Measurements from ENCODE around the gene HOXD9. TPM values are rescaled to one million over a fixed set of nuclear protein-coding genes. Genes with fewer than 3 reads are reported as not detected.

Gene HOXD9
- total and polyA plus RNA-seq, 4 experiments from 2014 or later: not detected

DNA sequence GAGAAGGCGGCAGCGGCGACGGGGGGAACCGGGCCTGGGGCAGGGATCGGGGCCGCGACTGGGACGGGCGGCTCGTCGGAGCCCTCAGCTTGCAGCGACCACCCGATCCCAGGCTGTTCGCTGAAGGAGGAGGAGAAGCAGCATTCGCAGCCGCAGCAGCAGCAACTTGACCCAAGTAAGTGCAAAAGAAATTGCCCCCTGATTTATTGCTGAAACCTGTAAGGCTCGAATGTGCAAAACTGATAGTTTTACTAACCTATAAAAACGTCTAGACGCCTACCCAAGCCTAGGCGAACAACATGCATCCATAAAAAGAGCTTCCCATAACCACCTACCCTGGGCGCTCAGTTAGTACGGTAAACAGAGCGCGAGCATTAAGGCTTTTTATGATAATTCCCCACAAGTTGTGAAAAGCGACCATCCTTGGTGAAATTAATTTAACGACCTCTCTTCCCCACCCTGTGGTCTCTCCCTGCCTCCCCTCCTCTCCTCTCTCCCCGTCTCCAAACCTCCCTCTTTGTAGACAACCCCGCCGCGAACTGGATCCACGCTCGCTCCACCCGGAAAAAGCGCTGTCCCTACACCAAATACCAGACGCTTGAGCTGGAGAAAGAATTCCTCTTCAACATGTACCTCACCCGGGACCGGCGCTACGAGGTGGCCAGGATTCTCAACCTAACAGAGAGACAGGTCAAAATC is 1.0 kb downstream of the HOXD9 start:
- intact Hi-C loops (cut with micrococcal nuclease): no loop called here
- ChIA-PET POLR2A (ENCODE audit: partially characterized antibody) (no interaction called here), CTCF (ENCODE audit: partially characterized antibody) (interaction anchor here (1.9 kb wide), 1 partner anchor 332 kb away, joined by 5 read pairs; no protein-coding TSS in a partner anchor)
- no peaks in the 10 kb centered on the region for H3K9me3 ChIP-seq (ENCODE audit: control insufficient read depth in 1 of 2, low read length in 2 of 2)
- H3K4me3 ChIP-seq (ENCODE audit: low read length in 2 of 2): no peak overlapping the region
- Mint-ChIP-seq H3K36me3 (peaks cover 0 to 7% of the 10 kb centered on the region in 2 donors), H3K4me3 (peak overlapping the region in 7 of 8 donors; percentile 23 to 75 (median 44)), H3K9me3 (peaks cover 0 to 32% (median 7%) of the 10 kb centered on the region in 8 donors), H3K27ac (peak overlapping the region in 4 of 7 donors; percentile 3 to 89 (median 63)), H3K4me1 (peaks cover 4 to 39% (median 20%) of the 10 kb centered on the region in 4 donors), H3K27me3 (peaks cover 69 to 71% of the 10 kb centered on the region in 2 donors)
- peaks cover 82% of the 10 kb centered on the region for H3K27me3 ChIP-seq (ENCODE audit: insufficient read depth, low read length)
- H3K36me3 ChIP-seq (ENCODE audit: insufficient read depth, low read length): no peaks in the 10 kb centered on the region
- H3K4me1 ChIP-seq (ENCODE audit: insufficient read depth, low read length): peaks cover 23% of the 10 kb centered on the region
- no peak overlapping the region for H3K27ac ChIP-seq (ENCODE audit: low read depth, low read length)
- DNase-seq: no peak

DNA sequence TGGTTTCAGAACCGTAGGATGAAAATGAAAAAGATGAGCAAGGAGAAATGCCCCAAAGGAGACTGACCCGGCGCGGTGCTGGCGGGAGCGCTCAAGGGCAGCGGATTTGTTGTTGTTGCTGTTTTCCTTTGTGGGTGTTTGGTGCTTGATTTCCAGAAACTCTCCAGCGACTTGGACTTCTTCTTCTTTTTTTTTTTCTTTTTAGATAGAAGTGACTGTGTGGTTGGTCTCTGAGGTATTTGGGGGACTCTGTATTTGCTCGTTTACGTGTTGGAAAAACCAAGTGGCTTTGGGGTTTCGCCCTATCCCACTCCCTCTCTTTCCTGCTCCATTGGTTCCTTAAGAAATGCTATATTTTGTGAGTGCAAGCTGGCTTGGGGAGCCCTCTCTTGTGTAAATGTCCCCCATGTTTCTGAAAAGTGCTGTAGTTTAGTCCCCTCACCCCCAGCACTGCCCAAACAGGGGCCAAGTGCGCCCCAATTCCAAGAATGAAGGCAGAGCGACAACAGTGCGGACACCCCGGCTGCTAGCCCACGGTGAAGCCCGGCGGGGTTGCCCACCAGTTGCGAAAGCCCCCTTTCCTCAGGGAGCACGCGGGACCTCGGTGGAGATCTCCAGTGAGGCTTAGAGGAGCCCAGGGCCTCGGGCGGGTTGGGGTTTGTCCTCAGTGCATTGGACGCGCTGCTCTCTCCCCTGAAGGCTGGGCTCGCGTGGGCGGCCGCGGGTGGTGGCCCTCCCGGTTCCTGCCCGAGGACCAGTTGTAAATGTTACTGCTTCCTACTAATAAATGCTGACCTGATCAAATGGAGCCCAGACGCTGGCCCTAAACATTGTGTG is 1.8 kb downstream of the HOXD9 start:
- Histone ChIP-seq H3K9me3 (ENCODE audit: control insufficient read depth in 1 of 2, low read length in 2 of 2) (no peaks in the 10 kb centered on the region), H3K4me3 (ENCODE audit: low read length in 2 of 2) (no peak overlapping the region), H3K4me1 (ENCODE audit: insufficient read depth, low read length) (peaks cover 25% of the 10 kb centered on the region), H3K27ac (ENCODE audit: low read depth, low read length) (no peak overlapping the region), H3K27me3 (ENCODE audit: insufficient read depth, low read length) (peaks cover 88% of the 10 kb centered on the region), H3K36me3 (ENCODE audit: insufficient read depth, low read length) (no peaks in the 10 kb centered on the region)
- Mint-ChIP-seq H3K4me1 (peaks cover 4 to 42% (median 22%) of the 10 kb centered on the region in 4 donors), H3K9me3 (peaks cover 0 to 34% (median 2%) of the 10 kb centered on the region in 8 donors), H3K4me3 (peak overlapping the region in 7 of 8 donors; percentile 23 to 75 (median 44)), H3K36me3 (peaks cover 0 to 5% of the 10 kb centered on the region in 2 donors), H3K27me3 (peaks cover 68% of the 10 kb centered on the region in 2 donors), H3K27ac (peak overlapping the region in 4 of 7 donors; percentile 35 to 89 (median 59))
- POLR2A ChIA-PET (ENCODE audit: partially characterized antibody): no interaction called here
- no peak for DNase-seq
- intact Hi-C loops (cut with micrococcal nuclease): no loop called here
- CTCF ChIA-PET (ENCODE audit: partially characterized antibody): interaction anchor here (1.0 to 1.9 kb wide), 2 partner anchors 327 to 331 kb away, joined by 3 to 5 read pairs; no protein-coding TSS in a partner anchor

DNA sequence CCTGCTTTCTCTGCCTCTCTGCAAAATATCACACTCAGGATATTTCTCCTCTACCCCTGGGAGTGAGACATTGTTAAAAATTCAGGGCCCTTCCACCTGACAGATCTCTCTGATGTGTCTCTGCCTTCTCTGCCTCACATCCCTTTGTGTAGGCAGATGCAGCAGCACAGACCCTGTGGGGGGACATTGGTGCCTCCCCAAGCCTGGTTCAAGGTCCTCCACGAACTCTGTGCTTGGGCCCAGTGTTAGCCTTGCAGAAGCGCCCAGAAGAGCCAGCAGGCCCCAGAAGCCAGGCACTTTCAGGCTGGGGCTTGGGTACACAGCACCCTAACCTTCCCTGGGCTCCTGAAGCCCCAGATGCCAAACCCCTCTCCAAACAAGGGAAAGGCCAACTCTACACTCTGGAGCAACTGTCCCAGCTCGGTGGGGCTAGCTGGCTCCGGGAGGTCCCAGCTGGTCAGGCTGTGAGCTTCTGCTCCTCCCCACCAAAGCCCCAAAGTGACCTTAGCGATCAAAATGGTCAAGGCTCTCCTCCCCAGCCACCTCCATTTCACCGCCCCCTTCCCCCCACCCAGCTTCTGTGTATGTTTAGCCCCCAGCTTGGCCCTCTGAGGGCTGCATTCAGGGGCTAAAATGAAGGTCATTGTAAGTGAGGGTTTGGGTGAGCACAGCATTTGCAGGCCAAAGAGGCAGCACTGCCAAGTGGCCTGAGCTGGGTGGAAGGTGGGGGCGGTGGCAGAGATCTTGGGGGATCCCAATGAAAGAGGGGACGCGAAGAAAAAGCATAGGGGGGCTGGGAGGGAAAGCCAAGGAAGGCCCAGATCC is 2.6 kb downstream of the HOXD9 start:
- peaks cover 82% of the 10 kb centered on the region for H3K27me3 ChIP-seq (ENCODE audit: insufficient read depth, low read length)
- Mint-ChIP-seq H3K9me3 (peaks cover 0 to 34% (median 2%) of the 10 kb centered on the region in 8 donors), H3K4me3 (peak overlapping the region in 2 of 8 donors; percentile 11 to 44), H3K36me3 (peaks cover 0 to 5% of the 10 kb centered on the region in 2 donors), H3K27me3 (peaks cover 61 to 63% of the 10 kb centered on the region in 2 donors), H3K27ac (peak overlapping the region in 3 of 7 donors; percentile 19 to 89 (median 31)), H3K4me1 (peaks cover 4 to 38% (median 22%) of the 10 kb centered on the region in 4 donors)
- POLR2A ChIA-PET (ENCODE audit: partially characterized antibody): interaction anchor here (2.2 kb wide), 1 partner anchor 330 kb away, joined by 12 read pairs; no protein-coding TSS in a partner anchor
- DNase-seq: no peak
- H3K27ac ChIP-seq (ENCODE audit: low read depth, low read length): no peak overlapping the region
- intact Hi-C loops (cut with micrococcal nuclease): loop anchor here (5.0 kb wide), 1 partner anchor 1037 kb away; no protein-coding TSS in a partner anchor
- no peaks in the 10 kb centered on the region for H3K36me3 ChIP-seq (ENCODE audit: insufficient read depth, low read length)
- H3K9me3 ChIP-seq (ENCODE audit: control insufficient read depth in 1 of 2, low read length in 2 of 2): no peaks in the 10 kb centered on the region
- H3K4me3 ChIP-seq (ENCODE audit: low read length in 2 of 2): no peak overlapping the region
- CTCF ChIA-PET (ENCODE audit: partially characterized antibody): interaction anchor here (0.8 to 4.3 kb wide), 7 partner anchors 15 to 1036 kb away, joined by 3 to 72 read pairs (median 5); no protein-coding TSS in a partner anchor
- H3K4me1 ChIP-seq (ENCODE audit: insufficient read depth, low read length): peaks cover 27% of the 10 kb centered on the region

DNA sequence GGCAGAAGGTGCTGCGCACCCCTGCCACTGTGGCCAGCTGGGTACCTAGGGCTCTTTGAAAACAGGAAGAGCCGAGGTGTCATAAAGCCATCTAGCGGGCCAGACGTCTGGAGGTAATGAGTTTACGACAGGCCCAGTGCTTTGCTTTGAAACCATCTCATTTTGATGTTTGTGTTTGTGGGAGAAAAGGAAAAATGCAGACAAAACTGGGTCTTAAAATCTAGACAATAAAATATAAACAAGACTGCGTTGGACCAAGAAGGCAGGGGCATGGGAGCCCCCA is 3.2 kb downstream of the HOXD9 start:
- Mint-ChIP-seq H3K27me3 (peaks cover 57 to 59% of the 10 kb centered on the region in 2 donors), H3K4me1 (peaks cover 4 to 38% (median 24%) of the 10 kb centered on the region in 4 donors), H3K9me3 (peaks cover 0 to 35% (median 2%) of the 10 kb centered on the region in 8 donors), H3K4me3 (peak overlapping the region in 1 of 8 donors; percentile 44), H3K36me3 (peaks cover 0 to 5% of the 10 kb centered on the region in 2 donors), H3K27ac (peak overlapping the region in 2 of 7 donors; percentile 19 to 89)
- no peak overlapping the region for H3K27ac ChIP-seq (ENCODE audit: low read depth, low read length)
- peaks cover 30% of the 10 kb centered on the region for H3K4me1 ChIP-seq (ENCODE audit: insufficient read depth, low read length)
- intact Hi-C loops (cut with micrococcal nuclease): loop anchor here (2.0 to 5.0 kb wide), 2 partner anchors 1037 to 1291 kb away; no protein-coding TSS in a partner anchor
- no peaks in the 10 kb centered on the region for H3K36me3 ChIP-seq (ENCODE audit: insufficient read depth, low read length)
- POLR2A ChIA-PET (ENCODE audit: partially characterized antibody): interaction anchor here (2.2 kb wide), 1 partner anchor 329 kb away, joined by 12 read pairs; no protein-coding TSS in a partner anchor
- no peaks in the 10 kb centered on the region for H3K9me3 ChIP-seq (ENCODE audit: control insufficient read depth in 1 of 2, low read length in 2 of 2)
- CTCF ChIA-PET (ENCODE audit: partially characterized antibody): interaction anchor here (0.8 to 4.3 kb wide), 6 partner anchors 15 to 1035 kb away, joined by 3 to 72 read pairs (median 6); no protein-coding TSS in a partner anchor
- H3K4me3 ChIP-seq (ENCODE audit: low read length in 2 of 2): no peak overlapping the region
- H3K27me3 ChIP-seq (ENCODE audit: insufficient read depth, low read length): peaks cover 80% of the 10 kb centered on the region
- no peak for DNase-seq

DNA sequence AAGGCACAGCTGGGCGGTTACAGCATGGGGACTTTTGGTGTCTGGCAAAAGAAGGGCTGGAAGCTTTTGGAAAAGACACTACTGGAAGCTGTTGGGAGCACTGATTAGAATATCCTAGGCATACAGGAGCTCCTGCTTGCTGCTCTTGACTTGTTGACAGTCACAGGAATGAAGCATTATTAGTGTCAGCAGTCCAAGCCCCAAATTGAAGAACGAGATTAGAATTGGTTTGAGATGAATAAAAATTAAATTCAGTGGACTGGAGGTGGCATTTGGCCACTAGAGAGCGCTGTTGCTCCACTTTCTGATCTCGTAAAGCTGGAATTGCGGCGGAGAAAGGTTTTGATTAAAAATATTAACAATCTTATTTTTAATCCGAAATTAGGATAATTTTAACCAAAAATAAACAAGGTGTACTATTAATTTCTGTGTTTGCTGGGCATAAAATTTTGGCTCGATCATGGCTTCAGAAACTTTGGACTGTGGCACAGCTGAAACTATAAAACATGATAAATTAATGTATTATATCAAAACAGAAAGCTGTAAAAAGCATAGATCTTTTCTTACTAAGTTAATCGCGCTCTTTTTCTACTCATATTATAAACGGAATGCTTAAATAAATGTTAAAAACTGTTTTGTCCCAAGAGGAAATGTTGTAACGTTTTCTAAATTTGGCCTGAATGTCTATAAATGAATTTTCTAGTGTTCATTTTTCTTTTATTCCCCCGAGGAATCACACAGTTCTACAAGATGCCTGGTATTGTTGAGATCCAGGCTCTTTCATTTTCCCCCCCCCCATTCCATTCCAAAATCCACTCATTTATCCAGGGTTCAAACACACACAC is 4.6 kb downstream of the HOXD9 start:
- H3K27me3 ChIP-seq (ENCODE audit: insufficient read depth, low read length): peaks cover 78% of the 10 kb centered on the region
- H3K9me3 ChIP-seq (ENCODE audit: control insufficient read depth in 1 of 2, low read length in 2 of 2): no peaks in the 10 kb centered on the region
- Mint-ChIP-seq H3K9me3 (peaks cover 0 to 40% (median 10%) of the 10 kb centered on the region in 8 donors), H3K36me3 (peaks cover 0 to 4% of the 10 kb centered on the region in 2 donors), H3K27me3 (peaks cover 61 to 63% of the 10 kb centered on the region in 2 donors), H3K4me3 (peak overlapping the region in 2 of 8 donors; percentile 7 to 17), H3K27ac (peak overlapping the region in 2 of 7 donors; percentile 31 to 89), H3K4me1 (peaks cover 10 to 45% (median 27%) of the 10 kb centered on the region in 4 donors)
- POLR2A ChIA-PET (ENCODE audit: partially characterized antibody): interaction anchor here (0.9 to 2.2 kb wide), 2 partner anchors 328 to 1022 kb away, joined by 3 to 12 read pairs; no protein-coding TSS in a partner anchor
- no peaks in the 10 kb centered on the region for H3K36me3 ChIP-seq (ENCODE audit: insufficient read depth, low read length)
- H3K4me3 ChIP-seq (ENCODE audit: low read length in 2 of 2): no peak overlapping the region
- CTCF ChIA-PET (ENCODE audit: partially characterized antibody): interaction anchor here (0.6 to 4.3 kb wide), 37 partner anchors 9 to 1636 kb away, joined by 3 to 127 read pairs (median 4); no protein-coding TSS in a partner anchor
- DNase-seq: peak; percentile 56 to 64 (median 58)
- intact Hi-C loops (cut with micrococcal nuclease): loop anchor here (1.0 to 5.0 kb wide), 7 partner anchors 328 to 1290 kb away; no protein-coding TSS in a partner anchor
- H3K4me1 ChIP-seq (ENCODE audit: insufficient read depth, low read length): peaks cover 38% of the 10 kb centered on the region
- no peak overlapping the region for H3K27ac ChIP-seq (ENCODE audit: low read depth, low read length)
